ENCODE measurements around the gene SPARC.

The SPARC gene

DNA sequence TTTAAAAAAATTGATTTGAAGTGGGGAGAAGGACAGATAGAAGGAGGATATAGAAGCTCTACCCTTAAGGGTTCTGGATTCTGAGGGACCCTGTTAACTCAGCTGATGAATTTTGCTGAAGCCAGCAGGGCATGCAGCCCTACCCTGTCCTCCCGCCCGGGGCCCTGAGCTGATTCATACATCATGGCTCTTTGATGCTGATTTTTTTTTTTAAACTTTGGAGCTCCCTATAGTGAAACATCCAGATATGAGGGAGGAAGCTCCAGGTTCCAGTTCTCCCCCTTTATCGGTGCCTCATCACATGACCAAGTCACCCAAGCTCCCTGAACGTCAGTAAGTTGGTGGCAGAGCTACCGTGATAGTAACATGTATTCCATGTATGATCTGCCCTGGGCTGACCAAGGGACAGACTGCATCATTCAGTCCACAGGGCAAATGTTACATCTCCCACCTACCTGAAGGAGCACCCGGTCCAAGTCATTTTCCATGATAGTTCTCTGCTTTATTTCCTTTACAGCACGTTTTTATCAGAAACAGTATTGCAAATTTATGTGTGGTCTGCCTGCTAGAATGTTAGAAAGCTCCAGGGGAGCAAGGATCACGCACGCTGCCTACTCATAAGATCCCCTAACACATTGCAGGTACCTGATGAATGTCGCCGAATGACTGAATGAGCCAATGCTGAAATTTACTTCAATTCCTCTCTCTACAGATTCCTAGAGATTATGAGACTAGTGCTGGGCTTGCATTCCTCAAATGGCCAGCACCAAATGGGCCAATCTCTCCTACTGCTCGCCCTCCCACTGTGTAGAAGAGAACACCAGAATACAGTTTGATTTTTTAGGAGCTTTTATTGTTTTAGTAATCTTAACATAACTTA is 25.9 kb downstream of the SPARC start:
- no peak for DNase-seq (ENCODE audit: low read depth in 3 of 3)

DNA sequence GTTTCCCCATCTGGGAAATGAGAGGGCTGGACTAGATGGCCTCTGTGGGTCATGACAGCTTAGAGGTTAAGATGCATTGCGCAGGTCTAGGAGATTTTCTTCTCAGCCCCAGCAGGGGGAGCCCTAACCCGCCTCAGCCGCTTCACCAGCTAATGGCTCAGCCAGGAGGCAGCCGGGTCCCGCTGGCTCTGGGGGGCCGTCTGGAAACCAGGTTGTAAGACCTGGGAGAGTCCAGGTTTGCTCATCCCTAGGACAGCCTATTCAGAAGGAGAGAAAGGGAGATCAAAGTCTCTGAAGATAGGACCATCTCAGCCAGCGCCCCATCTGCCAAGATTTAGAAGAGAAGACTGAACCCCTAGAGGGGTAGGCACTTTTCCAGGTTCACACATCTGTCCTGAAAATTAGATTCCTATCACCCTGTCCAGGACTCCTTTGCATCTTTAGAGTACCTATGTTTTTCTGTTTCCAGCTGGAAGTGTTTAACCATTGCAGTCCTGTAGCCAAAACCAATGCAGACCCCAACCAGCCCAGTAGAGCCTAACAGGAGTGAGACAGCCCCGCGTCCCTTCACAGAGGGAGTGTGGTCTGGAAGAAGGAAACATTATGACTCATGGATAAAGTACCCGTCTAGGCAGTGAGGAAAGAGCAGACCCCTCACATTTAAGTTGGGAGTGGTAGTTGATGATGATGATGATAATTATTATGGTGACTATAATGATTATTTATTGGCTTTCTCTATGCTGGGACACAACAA is 27.5 kb downstream of the SPARC start:
- DNase-seq (ENCODE audit: low read depth in 3 of 3) = peak; percentile 61 to 82 (median 64)

DNA sequence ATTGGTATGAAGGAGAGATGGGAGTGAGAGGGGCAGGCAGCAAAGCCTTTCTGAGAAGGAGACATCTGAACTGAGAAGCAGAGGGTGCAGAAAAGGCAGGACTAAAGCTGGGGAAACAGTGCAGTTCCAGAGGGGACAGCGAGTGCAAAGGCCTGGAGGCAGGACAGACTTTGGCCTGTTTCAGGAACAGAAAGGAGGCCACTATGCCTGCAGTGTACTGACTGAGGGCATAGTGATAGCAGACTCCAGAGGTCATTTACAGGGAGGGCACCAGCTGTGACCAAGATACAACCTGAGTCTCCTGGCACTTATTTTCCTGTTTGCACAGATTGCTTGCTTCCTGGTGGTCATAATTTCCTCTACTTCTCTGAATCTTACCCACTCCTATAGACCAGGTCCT is 29.6 kb downstream of the SPARC start:
- no peak for DNase-seq (ENCODE audit: low read depth in 3 of 3)

DNA sequence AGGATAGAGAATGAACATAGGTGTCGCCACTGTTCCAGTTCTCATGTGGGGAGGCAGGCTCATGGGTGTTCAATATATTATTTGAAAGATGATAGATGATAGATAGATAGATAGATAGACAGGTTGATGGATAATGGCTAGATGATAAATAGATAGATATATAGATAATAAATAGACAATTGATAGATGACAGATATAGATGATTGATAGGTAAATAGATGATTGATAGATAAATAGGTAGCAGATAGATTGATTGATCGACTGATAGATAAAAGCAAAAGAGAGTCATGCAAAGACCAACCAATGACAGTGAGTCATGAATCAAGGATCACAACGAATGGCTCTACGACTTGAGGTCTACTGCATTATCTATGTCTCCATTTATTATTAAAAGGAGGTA is 30.4 kb downstream of the SPARC start:
- DNase-seq (ENCODE audit: low read depth in 3 of 3) = no peak

DNA sequence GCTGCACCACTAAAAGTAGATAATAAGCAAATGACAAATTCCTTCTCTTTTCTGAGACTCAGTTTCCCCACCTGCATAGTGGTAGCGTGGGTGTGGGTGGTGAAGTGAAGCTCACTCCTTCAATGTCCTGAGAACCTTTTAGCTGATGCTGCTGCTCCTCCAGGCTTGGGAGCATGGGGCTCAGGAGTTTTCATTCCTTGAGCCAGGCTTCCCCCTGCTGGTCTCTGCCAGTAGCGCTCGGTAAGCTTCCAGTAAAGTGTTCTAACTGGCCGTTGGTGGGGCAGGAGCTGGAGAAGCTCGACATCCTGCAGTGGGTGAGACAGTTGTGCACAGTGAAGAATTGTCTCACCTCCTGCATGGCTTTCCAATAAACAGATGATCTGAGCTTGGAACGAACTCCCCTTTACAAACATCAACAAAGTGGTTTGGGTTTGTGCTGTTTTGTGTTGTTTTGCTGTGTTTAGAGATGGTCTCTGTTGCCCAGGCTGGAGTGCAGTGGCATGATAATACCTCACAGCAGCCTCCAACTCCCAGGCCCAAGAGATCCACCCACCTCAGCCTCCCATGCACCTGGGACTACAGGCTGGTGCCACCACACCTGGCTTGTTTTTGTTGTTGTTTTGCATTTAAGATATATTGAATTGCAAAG is 34.6 kb downstream of the SPARC start:
- DNase-seq (ENCODE audit: low read depth in 3 of 3) = peak; percentile 45 to 67 (median 58)

DNA sequence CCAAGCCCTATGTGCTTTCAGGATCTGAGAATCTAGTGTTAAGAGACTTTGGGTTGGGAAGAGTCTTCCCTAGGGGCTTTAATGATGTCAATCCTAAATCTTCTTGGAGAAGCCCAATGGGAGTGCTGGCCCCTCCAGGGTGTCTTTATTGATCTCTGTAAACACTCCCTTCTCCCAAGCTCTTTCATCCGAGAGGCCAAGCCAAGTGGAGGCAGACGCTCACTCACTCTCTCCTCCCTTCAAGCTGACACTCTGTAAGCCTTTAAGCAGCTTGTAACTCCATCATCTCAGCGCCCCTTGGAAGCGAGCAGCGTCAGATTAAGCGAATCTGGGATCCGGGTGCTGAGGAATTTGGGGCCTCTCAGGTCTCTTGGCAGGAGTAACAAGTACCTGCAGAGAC is 37.7 kb downstream of the SPARC start:
- no peak for DNase-seq (ENCODE audit: low read depth in 3 of 3)

DNA sequence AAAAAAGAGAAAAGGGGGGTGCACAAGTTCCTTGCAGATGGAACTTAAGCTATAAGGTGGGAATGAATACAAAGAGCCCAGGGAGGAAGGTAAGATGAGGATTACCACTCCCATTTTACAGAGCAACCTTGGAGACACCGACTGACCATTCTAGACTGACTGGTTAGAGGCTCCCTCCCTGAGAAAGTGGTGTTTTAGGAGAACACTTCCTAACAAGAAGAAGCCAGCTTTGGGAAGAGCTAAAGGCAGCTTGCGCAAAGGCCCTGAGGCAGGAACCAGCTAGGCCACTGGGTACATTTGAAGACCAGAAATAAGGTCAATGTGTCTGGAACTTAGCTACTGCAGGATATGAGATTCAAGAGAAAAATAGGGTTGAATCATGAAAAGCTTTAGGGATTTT is 38.6 kb downstream of the SPARC start:
- no peak for DNase-seq (ENCODE audit: low read depth in 3 of 3)

DNA sequence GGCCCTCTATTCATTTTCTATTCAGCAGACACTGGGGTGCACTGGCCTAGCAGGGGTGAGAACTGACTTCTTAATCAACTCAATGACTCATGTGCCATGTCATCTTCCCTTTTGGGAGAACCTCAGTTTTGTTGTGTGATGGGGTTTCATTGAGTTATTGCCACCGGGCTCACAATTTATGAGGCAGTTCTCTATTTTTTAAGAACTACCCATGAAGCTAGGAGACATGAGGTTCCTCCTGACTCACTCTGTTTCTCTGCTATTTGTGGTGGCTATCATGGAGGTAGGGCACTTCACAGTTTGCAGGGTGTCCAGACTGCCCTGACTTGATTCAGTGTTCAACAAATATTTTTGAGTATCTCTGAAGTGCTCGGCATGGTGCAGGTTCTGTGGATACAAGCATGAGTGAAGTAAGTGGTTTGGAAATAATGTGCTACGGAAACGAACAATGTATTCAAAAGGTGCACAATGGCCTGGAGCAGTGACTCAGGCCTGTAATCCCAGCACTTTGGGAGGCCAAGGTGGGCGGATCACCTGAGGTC is 39.3 kb downstream of the SPARC start:
- DNase-seq (ENCODE audit: low read depth in 3 of 3) = no peak

DNA sequence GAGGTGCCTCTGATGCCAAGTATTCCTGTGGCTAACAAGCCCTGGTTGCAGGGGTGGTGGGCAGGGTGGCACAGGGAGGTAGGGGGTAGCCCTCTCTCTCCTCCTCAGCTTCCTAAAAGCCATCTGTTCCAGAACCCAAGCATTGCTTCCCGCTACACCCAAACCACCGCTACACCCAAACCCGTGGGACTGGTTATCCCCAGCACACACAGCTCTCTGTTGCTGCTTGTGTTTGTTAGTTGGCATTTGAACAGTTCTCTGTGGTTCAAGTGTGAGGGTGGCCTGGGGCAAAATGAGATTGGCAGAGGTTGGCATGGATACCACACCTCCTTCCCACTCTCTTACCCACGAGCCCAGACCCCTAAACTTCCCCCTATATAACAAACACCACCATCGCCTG is 40.4 kb downstream of the SPARC start:
- DNase-seq (ENCODE audit: low read depth in 3 of 3) = no peak

DNA sequence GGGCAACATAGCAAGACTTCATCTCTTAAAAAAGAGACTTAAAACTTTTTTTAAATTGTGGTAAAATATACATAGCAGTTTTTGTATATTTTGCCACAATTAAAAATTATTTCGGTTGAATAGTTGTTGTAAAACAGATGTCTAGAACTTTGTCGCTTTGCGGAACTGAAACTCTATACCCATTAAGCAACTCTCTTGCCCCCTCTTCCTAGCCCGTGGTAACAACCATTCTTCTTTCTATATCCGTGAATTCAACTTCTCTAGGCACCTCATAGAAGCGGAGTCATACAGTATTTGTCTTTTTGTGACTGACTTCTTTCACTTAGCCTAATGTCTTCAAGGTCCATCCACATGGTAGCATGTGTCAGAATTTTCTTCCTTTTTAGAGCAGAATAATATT is 43.3 kb downstream of the SPARC start:
- no peak for DNase-seq (ENCODE audit: low read depth in 3 of 3)

DNA sequence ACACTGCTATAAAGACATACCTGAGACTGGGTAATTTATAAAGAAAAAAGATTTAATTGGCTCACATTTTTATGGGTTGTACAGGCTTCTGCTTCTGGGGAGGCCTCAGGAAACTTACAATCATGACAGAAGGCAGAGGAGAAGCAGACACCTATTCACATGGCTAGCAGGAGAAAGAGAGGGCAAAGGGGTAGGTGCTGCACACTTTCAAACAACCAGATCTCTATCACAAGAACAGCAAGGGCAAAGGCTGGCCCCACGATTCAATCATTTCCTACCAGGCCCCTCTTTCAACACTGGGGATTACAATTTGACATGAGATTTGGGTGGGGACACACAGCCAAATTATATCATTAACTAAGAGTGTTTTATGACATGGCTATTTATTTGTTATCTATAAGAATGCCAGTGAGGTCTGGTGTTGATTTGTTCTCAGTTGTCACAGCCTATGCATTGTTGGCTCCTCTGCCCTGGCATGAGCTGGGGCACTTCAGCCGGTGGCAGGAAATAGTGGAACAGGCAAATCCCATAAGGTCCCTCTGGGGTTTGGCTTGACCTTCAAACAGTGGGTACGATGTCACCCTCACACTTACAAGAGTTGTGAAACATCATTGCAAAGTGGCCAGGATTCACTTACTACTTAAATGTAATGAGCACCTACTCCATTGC is 44.1 kb downstream of the SPARC start:
- DNase-seq (ENCODE audit: low read depth in 3 of 3) = no peak

DNA sequence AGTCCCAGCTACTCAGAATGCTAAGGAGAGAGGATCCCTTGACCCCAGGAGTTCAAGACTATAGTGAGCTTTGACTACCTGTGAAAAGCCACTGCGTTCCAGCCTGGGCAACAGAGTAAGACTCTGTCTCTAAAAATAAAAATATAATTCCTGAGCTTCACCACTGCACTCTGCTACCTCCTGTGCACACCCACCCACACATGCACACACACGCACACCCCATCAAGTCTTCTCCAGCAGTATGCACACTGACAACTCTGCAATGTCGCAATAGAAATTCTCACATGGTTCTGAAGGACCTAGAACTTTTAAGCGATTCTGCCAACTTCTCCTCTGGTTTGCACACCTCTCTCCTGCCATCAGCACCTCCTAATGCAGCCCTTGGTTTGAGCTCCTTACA is 48.1 kb downstream of the SPARC start:
- no peak for DNase-seq (ENCODE audit: low read depth in 3 of 3)

DNA sequence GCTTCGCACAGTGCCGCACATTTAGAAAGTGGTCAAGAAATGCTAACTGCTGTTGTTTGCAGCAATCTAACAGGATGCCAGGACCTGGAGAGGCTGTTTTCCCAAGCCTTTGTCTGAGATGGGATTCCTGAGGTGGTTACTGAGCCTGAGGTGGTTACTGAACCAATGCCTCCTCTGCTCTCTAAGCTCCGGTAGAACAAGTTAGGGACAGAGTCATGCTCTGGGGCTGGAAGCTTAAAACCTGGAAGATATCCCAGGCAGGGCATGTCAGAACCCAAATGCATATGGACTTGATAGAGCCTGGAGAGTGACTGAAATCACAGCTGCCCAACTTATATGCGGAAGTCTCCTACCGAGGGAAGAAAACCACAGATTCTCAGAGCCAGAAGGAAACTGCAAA is 49.0 kb downstream of the SPARC start:
- no peak for DNase-seq (ENCODE audit: low read depth in 3 of 3)

DNA sequence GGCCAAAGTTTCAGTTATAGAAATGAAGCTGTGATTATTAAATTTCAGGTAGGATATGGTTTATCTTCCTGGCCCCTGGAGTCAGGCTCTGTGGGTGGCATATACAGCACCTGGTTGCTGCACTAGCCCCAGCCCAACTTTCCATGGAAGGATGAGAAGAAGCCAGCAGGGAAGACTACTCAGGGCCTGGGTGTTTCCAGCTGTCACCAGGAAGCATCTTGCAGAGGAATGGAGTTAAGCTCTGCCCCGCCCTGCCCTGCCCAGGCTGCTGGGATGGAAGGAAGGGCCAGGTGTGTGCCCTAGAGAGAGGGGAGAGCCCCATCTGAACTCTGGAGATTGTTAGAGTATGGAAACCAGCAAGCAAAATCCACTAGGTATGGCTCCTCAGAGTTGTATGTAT is 52.8 kb downstream of the SPARC start:
- no peak for DNase-seq (ENCODE audit: low read depth in 3 of 3)

DNA sequence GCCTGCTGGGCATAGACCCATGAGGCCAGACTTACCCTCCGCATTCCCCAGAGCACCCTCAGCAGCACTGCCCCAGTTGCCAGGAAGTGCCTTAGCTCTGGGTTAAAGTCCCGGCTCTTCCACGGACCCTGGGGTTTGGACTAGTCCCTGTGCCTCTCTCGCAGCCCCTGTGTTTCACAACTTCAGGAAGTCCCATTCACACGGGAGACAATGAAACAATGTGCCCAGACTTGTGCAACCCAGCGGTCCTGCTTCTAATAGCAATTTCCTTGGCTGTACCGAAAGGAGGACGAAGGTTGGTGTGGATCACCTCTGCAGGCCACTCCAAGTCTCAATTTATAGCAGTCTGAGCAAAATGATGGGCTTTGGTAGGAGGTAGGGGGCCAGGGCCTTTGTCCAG is 53.8 kb downstream of the SPARC start:
- no peak for DNase-seq (ENCODE audit: low read depth in 3 of 3)

DNA sequence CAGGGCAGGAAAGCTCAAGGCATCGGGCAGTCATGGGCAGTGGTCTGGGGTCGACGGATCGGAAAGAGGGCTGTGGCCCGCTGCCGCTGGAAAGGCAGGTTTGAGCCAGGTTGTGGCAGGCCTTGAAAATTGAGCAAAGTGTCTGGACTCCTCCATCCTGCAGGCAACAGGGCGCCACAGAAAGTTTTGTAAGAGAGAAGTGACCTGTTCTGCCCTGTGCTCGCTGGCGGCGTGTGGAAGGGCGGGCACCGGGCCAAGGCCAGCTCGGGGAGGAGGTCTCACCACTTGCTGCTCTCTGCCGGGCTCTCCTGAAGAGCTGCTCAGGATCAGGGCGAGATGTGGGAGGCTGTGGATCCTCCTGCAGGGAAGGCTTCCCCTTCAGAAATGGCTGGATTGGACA is 54.2 kb downstream of the SPARC start:
- DNase-seq (ENCODE audit: low read depth in 3 of 3) = no peak

DNA sequence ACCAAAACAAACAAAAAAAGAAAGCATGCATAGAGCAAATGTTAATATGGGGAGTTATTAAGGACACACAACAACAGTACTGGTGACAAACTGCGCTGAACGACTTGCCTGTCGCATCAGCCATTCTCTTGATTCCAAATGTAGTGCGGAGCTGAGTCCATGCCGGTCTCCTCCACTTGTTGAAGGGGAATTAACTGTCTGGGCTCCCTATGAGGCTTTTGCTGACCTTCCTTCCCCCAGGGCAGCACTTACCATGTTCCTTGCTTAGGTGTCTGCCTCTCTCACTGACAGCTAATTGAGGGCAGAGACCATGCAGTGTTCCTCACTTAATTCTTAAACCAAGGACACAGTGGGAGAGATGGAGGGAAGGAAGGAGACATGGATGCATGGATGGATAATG is 54.8 kb downstream of the SPARC start:
- no peak for DNase-seq (ENCODE audit: low read depth in 3 of 3)

DNA sequence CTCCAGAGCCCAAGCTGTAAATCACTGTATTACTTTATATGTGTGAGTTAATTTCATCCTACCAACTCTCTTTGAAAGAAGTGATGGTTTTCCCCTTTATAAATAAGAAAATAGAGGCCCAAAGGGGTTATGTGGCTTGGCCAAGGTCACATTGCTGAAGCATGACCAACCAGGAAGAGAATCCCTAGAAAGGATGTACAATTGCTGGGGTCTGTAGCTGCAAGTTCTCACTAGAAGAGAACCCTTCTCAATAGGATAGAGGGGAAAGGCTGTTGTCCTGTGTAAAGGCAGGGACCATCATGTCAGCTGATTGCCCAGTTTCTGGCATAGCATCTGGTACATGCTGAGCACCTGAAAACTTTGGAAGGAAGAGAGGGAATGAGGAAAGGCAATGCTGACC is 56.6 kb downstream of the SPARC start:
- DNase-seq (ENCODE audit: low read depth in 3 of 3) = no peak

DNA sequence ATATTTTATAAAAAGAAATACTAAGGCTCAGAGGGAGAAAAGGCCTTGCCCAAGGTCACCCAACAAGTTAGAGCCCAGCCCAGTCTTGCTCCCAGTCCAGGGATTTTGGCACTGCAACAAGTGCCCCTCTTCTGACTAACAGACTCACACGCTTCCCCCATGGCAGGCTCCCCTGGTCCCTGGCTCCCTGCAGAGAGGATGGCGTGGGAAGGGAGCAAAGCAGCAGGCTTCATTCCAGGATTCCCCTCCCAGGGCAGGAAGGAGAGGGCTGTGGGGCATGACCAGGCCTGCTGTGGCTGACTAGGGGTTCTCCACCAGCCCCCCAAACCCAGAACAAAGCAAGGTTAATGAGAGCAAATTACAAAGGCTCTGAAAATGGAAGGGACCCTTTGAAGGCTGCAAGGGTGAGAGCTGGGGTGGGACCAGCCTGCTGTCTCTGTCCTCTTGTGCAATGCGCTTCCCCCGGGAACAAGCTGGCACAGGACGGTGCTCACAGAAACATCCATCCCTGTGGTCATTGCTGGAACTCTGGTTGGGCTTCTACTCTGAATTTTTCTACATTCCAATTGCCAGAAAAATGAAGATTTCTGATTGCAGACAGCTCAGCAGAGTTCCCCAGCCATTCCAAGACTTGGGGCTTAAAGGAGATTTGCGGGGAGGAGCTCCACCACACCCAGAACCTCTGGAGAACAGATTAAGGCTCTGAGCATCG is 58.4 kb downstream of the SPARC start:
- no peak for DNase-seq (ENCODE audit: low read depth in 3 of 3)

DNA sequence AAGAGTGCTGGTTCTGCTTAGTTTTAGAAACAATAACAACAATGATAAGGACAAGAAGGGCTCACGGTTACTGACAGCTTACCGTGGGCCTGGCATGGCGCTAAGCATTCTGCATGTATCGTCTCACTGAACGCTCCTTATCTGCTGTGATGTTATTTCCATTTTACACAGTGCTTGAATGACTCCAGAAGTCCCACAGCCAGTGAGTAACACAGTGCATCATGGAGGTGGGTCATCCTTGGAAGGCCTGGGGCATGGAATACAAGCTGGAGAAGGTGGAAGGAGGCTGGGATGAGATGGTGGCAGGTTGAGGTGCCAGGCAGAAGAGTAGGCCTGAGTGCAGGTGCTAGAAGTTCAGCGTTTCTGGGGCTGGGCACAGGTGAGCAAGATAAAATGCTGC is 59.1 kb downstream of the SPARC start:
- DNase-seq (ENCODE audit: low read depth in 3 of 3) = no peak

DNA sequence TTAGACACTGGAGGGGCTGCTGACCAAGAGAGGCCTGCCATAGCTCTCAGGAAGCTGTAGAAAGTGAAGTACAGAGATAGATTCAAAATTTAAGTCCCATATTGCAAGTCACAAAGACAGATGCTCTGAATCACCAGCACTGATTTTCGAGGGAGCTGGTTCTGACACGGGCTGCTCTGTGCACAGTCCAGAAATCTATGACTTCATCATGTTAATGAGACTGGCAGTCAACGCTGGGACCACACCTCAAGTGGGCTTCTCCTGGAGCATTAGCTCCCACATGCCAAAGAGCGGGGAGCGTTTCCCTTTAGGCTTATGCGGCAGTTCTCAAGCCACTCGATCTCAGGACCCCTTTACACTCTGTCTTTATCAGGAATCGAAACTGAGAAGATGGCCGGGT is 61.4 kb downstream of the SPARC start:
- DNase-seq (ENCODE audit: low read depth in 3 of 3) = no peak

Measured in stimulated activated CD4-positive, alpha-beta T cell treated with anti-CD3 and anti-CD28 coated beads, TNF-alpha, amount 100 ng/mL, for 24 hours (primary cell).